Stimulated activated CD8-positive, alpha-beta memory T cell treated with anti-CD3 and anti-CD28 coated beads, Interleukin-2, amount 100 ng/mL, for 48 hours (primary cell): ENCODE data around the gene HUS1B.

Source experiments
- DNase-seq, 2 donors: peaks; one replicate each; pipeline ENCODE4 v3.0.0-alpha.2; 2020; ENCODE audit warnings: low read depth in 2 of 2

HUS1B gene

DNA sequence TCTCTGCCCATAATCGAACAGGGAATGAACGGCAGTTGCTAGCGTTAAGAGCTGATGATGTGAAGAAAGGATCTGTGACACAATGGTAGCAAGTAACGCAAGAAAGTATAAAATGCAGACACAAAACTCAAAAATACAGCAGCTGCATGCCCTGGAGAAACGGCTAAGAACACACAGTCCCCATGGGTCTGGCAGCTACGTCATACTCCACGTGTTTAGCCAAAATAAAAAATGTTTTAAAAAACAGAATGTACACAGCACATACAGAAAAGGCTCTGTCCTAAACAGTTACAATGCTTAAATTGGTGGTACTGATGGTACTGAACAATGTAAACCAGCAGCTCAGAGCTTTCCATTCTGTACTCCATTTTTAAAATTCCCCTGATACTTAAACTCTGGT lies 34.4 kb downstream of the HUS1B start:
- no peak for DNase-seq

DNA sequence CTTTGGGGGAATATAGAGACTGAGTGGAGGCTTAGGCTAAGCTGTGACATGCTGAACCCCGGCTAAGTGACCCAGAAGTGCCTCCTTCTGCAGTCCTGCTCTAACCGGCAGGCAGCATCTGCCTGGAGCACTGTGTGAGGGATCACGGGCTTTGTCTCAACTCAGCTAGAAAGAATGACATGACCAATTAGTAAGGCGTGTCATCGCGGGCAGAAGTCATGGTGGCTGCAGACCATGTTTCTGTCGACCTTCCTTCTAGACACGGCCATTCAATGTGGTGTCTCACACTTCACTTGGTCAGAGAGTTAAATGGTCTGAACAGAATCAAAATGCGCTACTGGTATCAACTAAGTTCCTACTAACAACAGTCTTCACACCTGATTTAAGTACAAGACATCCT lies 35.0 kb downstream of the HUS1B start:
- DNase-seq, result no peak

DNA sequence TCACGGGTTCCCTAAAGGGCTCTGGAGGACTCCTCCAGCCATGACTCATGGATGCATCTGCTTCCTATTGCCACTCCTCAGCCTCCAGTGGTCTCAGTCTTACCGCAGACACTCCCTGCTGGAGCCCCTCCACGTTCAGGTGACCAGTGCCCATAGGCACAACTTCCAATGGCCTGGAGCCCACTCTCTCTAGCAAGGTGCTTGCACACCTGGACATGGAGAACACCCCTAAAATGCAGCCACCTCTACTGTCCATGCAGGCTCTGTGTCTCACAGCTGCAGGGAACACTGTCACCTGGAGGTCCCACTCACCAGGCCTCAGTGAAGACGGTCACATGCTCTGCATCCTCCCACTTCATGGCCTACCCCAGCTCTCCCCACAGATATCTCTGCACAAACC lies 36.0 kb downstream of the HUS1B start:
- DNase-seq, result no peak

DNA sequence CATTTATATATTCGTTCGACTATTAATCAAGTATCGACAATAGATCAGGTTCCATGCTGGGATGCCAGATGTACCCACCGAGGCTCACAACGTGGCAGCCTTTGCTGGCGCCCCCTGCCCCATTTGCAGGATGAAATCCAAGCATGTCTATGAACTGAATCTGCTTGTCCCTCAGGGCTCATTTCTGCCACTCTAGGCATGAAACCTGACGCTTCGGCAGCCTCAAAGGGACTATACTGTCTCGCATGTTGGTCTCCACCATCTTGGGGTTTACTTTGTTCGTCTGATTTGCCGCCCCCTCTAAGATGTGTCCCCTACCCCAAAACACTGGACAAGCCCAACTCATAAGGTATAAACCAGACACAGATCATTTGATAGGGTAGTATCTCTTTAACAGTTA lies 36.7 kb downstream of the HUS1B start:
- no peak for DNase-seq

DNA sequence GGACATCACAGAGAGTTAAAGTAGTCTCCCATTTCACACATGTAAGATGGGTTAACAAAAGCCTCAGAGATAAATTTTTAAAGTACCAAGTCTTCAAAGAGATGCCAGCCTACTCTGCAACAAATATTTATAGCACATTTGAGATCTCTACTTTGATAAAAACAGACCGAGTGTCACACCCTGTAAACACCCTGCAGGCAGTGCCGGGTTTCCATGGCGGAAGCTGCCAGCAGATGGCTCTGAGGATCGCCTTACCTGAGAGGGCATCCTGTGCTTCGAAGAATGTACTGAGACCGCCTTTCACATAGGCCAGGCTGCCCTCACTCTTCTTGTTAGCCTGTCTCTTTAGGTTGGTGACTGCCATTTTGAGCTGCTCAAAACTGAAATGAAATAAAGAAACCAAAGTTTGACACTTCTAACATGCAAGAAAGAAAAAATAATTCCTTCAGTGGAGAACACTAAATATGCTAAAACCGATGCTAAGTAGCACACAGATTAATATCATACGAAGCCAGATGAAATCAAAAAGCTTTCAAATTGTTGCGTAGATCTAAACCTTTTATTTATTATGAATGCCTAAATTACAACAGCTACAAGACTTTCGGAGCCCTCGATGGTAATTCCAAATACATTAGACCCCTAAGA lies 39.3 kb downstream of the HUS1B start:
- no peak for DNase-seq

DNA sequence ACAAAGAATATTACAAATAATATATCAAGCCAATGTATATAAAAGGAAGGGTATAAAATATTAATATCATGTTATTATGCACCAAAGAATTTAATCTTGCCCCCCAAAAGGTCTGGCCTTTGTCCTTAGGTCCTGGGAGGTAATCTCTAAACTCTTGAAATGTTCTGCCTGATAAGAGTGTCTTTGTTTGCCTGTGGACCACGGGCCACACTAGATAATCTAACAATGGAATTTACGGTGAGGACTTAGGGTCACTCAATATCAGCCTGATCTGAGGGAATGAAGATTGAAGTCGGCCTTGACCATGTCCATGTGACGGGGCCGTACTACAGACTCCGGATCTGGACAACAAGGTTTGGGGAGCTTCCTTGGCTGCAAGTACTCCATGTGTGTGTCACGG lies 42.9 kb downstream of the HUS1B start:
- no peak for DNase-seq

DNA sequence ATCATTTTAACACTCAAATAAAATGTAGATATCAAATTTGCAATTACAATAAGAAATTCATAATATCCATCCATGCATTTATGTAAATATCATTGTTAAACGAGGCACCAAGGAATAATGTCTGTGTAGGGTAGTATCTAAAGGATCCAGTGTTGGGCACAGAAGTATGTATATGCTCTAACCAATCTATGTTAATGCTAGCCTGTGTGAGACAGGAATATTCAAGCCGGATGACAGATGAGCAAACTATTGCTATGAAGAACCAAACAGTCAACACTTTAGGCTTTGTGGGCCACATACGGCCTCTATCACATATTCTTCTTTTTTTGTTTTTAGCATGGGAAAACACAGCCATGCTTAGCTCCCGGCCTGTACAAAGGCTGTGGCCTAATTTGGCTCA lies 45.0 kb downstream of the HUS1B start:
- no peak for DNase-seq

DNA sequence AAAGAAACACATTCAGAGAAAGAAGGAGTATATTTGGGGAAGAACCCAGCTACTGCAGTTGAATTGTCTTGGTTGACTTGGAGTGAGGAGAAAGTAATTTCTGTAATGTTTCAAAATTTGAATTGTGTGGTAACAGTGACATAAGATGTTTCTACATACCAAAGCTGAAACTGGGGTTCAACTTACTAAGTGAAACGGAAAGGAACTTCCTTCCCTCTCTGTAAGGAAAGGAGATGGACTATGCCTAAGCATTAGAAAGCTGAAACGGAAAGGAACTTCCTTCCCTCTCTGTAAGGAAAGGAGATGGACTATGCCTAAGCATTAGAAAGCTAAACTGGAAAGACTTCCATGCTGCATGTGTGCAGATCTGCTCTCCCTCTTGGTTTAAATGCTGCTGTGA lies 46.0 kb downstream of the HUS1B start:
- DNase-seq, result no peak

DNA sequence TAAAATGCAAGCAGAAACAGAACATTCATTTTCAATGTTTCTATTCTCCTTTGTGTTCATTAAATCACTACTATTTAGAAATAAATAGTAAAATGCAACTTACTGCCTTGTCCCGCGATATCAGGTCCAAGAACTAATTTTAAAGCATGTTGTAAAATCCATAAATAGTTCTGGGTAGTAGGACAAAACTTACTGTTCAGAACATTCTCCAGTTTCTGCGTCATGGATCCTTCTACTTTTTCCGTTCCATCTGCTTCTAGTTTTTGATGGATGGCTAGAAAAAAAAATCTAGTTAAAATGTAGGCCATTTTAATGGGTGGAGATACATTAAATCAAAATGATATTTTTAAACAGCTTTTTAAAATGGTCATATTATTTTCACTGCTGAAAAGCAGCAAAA lies 47.0 kb downstream of the HUS1B start:
- DNase-seq, result no peak

DNA sequence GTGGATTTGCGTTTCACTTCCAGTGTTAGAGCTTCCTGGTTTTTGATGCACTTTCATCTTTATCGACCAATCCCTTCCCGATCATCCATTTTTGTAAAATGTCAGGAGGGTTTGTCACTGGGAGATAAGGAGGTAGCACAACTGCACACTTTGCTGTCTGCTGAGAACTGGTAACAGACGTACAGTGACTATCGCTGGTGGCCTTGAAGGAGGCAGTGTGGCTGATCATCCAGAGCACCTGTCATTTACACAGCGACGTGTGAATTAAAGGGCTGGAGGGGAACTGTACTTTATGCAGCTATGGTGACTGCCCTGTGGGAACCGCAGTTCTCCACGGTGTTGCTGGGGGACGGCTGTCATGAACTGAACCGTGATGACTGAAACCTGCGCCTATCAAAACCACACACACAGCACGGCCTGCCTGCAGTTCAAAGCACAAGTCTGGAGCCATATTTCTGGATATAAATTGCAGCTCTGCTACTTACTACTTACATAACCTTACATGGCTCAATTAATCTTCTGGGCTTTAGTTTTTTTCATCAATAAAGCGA lies 50.0 kb downstream of the HUS1B start:
- DNase-seq, result no peak
